Glutamatergic neuron (in vitro differentiated cells): ENCODE results near the gene MT1A. TPM values are rescaled to one million over a fixed set of nuclear protein-coding genes. Genes with fewer than 3 reads are reported as not detected.

Source experiments
- DNase-seq: peaks from one replicate; pipeline ENCODE4 v3.0.0; 2022
- H3K27ac Mint-ChIP-seq: one replicate; pipeline ENCODE4 v1.8.0; 2020; ENCODE audit warnings: mild to moderate bottlenecking, mixed read lengths, inconsistent platforms; ENCODE audit not compliant: unreplicated experiment
- H3K27me3 Mint-ChIP-seq: one replicate; pipeline ENCODE4 v1.8.0; 2020; ENCODE audit warnings: mild to moderate bottlenecking, moderate library complexity, mixed read lengths, inconsistent platforms; ENCODE audit not compliant: unreplicated experiment
- H3K36me3 Mint-ChIP-seq: one replicate; pipeline ENCODE4 v1.8.0; 2020; ENCODE audit warnings: mild to moderate bottlenecking, mixed read lengths, inconsistent platforms; ENCODE audit not compliant: unreplicated experiment
- H3K4me1 Mint-ChIP-seq: one replicate; pipeline ENCODE4 v1.8.0; 2020; ENCODE audit warnings: mild to moderate bottlenecking, low read depth, mixed read lengths, inconsistent platforms; ENCODE audit not compliant: unreplicated experiment
- H3K4me3 Mint-ChIP-seq: one replicate; pipeline ENCODE4 v1.8.0; 2020; ENCODE audit warnings: mild to moderate bottlenecking, mixed read lengths, inconsistent platforms; ENCODE audit not compliant: unreplicated experiment
- H3K9me3 Mint-ChIP-seq: one replicate; pipeline ENCODE4 v1.8.0; 2020; ENCODE audit warnings: mild to moderate bottlenecking, moderate library complexity, mixed read lengths, inconsistent platforms; ENCODE audit not compliant: unreplicated experiment
- CTCF ChIP-seq: fragments of 200-600 bp; sonication (generic); IDR thresholded peaks from one replicate; pipeline ENCODE4 v1.5.0; 2021; ENCODE audit not compliant: partially characterized antibody, unreplicated experiment
- total RNA-seq: library from RNA; stranded (reverse); fragmentation: NEBNext Ultra II Directional; extraction: Animal tissue kit (Norgen Biotek cat#: 25700); gene quantifications from one replicate; pipeline ENCODE4 v1.2.1, GENCODE V29; 2021; ENCODE audit not compliant: unreplicated experiment

The MT1A gene
- total RNA-seq, 1 donor from 2014 or later, result not detected

- DNase-seq, result no peak
- no peak for TF ChIP-seq CTCF
- peaks cover 28% of the 10 kb centered on the region for H3K27me3 Mint-ChIP-seq
- peaks cover 5% of the 10 kb centered on the region for H3K4me1 Mint-ChIP-seq
- H3K36me3 Mint-ChIP-seq, result no peaks in the 10 kb centered on the region
- no peak overlapping the region for H3K4me3 Mint-ChIP-seq
- H3K27ac Mint-ChIP-seq, result no peak overlapping the region
- peaks cover 2% of the 10 kb centered on the region for H3K9me3 Mint-ChIP-seq
These were observed 23.1 kb upstream of the MT1A start for GRCh38 chr16:56615353-56615752.

- Mint-ChIP-seq H3K36me3 (no peaks in the 10 kb centered on the region), H3K4me3 (peak overlapping the region; percentile 73), H3K27me3 (peaks cover 31% of the 10 kb centered on the region), H3K27ac (no peak overlapping the region), H3K9me3 (peaks cover 2% of the 10 kb centered on the region), H3K4me1 (peaks cover 5% of the 10 kb centered on the region)
- no peak for DNase-seq
- no peak for TF ChIP-seq CTCF
These were observed 21.8 kb upstream of the MT1A start for GRCh38 chr16:56616608-56617211.

- no peak for TF ChIP-seq CTCF
- DNase-seq, result peak; percentile 68
- no peak overlapping the region for H3K27ac Mint-ChIP-seq
- H3K9me3 Mint-ChIP-seq, result peaks cover 2% of the 10 kb centered on the region
- H3K4me3 Mint-ChIP-seq, result peak overlapping the region; percentile 88
- H3K36me3 Mint-ChIP-seq, result no peaks in the 10 kb centered on the region
- peaks cover 31% of the 10 kb centered on the region for H3K27me3 Mint-ChIP-seq
- H3K4me1 Mint-ChIP-seq, result peaks cover 5% of the 10 kb centered on the region
These were observed 21.0 kb upstream of the MT1A start for GRCh38 chr16:56617212-56618085.

DNA sequence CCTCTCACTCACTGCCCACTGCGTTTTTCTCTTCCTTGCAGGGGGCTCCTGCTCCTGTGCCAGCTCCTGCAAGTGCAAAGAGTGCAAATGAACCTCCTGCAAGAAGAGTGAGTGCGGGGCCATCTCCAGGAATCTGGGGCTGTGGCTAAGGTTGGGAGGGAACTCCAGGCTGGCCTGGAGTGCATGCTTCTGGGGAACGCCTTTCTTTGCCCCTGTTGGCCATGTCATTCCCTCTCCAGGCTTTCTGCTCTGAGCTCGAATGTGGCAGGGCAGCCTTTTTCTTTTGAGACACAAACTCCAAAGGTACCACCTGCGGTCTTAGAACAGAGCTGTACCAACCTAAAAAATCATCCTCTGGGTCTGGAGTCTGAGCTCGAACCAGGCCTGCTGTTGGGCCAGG is 20.3 kb upstream of the MT1A start:
- H3K27me3 Mint-ChIP-seq, result peaks cover 31% of the 10 kb centered on the region
- no peak for DNase-seq
- no peak for TF ChIP-seq CTCF
- H3K36me3 Mint-ChIP-seq, result no peaks in the 10 kb centered on the region
- H3K4me3 Mint-ChIP-seq, result peak overlapping the region; percentile 88
- peaks cover 2% of the 10 kb centered on the region for H3K9me3 Mint-ChIP-seq
- H3K4me1 Mint-ChIP-seq, result peaks cover 5% of the 10 kb centered on the region
- no peak overlapping the region for H3K27ac Mint-ChIP-seq
